Duodenal mucosa (tissue), 2 donors: ENCODE measurements around the gene ANOS1.
A peak's percentile ranks its signal among the peaks of the same experiment; 100 is the strongest.

Experiments
- H3K27ac ChIP-seq: one replicate; pipeline ENCODE4 v1.7.0; 2013; ENCODE audit warnings: low read depth, low read length
- H3K27me3 ChIP-seq, 2 donors: one replicate each; pipeline ENCODE4 v1.7.0; 2013; ENCODE audit warnings: low read length in 2 of 2, control low read depth in 1 of 2; ENCODE audit not compliant: insufficient read depth in 2 of 2, control insufficient read depth in 1 of 2
- H3K36me3 ChIP-seq, 2 donors: one replicate each; pipeline ENCODE4 v1.7.0; 2013; ENCODE audit warnings: low read length in 2 of 2, control low read depth in 1 of 2; ENCODE audit not compliant: insufficient read depth in 2 of 2, control insufficient read depth in 1 of 2
- H3K4me1 ChIP-seq, 2 donors: one replicate each; pipeline ENCODE4 v1.7.0; 2013; ENCODE audit warnings: low read length in 2 of 2, control low read depth in 1 of 2; ENCODE audit not compliant: insufficient read depth in 2 of 2, control insufficient read depth in 1 of 2
- H3K4me3 ChIP-seq, 2 donors: one replicate each; pipeline ENCODE4 v1.7.0; 2013; ENCODE audit warnings: low read length in 2 of 2, low read depth in 1 of 2
- H3K9ac ChIP-seq, 2 donors: one replicate each; pipeline ENCODE4 v1.7.0; 2013; ENCODE audit warnings: low read length in 2 of 2, low read depth in 1 of 2
- H3K9me3 ChIP-seq, 2 donors: one replicate each; pipeline ENCODE4 v1.7.0; 2013; ENCODE audit warnings: low read length in 2 of 2, control low read depth in 1 of 2; ENCODE audit not compliant: control insufficient read depth in 1 of 2

The ANOS1 gene

GRCh38 chrX:8741981-8742380, 10.0 kb upstream of the ANOS1 start:
- Histone ChIP-seq H3K27me3 (no peaks in the 10 kb centered on the region), H3K4me1 (no peaks in the 10 kb centered on the region), H3K9ac (no peak overlapping the region), H3K36me3 (no peaks in the 10 kb centered on the region), H3K27ac (no peak overlapping the region), H3K9me3 (no peaks in the 10 kb centered on the region), H3K4me3 (no peak overlapping the region)

GRCh38 chrX:8738588-8739189, 6.8 kb upstream of the ANOS1 start:
- H3K4me3 ChIP-seq = no peak overlapping the region
- no peak overlapping the region for H3K9ac ChIP-seq
- H3K36me3 ChIP-seq = no peaks in the 10 kb centered on the region
- H3K27ac ChIP-seq = no peak overlapping the region
- no peaks in the 10 kb centered on the region for H3K4me1 ChIP-seq
- H3K27me3 ChIP-seq = no peaks in the 10 kb centered on the region
- no peaks in the 10 kb centered on the region for H3K9me3 ChIP-seq

DNA sequence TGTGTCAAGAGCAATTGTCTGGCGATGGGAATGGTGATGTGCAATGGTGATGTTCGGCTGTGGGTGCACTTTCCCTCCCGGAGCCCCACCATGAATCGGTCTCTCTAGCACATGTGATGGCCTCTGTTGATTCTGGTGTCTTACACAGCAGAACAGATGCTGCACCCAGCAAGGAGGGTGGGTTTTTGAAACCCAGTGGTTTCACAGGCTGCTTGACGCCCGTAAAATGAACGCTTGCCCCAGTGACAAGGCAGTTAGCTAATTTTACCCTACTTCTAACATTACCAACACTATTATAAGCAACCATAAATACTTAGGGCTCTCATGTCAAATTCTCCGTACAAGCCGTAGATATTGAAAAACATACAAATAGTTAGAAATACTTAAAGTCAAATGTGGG, 5.9 kb upstream of the ANOS1 start:
- Histone ChIP-seq H3K9ac (no peak overlapping the region), H3K36me3 (no peaks in the 10 kb centered on the region), H3K27ac (no peak overlapping the region), H3K4me3 (no peak overlapping the region), H3K27me3 (peaks cover 0 to 7% of the 10 kb centered on the region in 2 donors), H3K4me1 (no peaks in the 10 kb centered on the region), H3K9me3 (no peaks in the 10 kb centered on the region)

GRCh38 chrX:8730812-8731558, 952 bp downstream of the ANOS1 start:
- Histone ChIP-seq H3K27me3 (peaks cover 9 to 14% of the 10 kb centered on the region in 2 donors), H3K27ac (no peak overlapping the region), H3K36me3 (no peaks in the 10 kb centered on the region), H3K4me3 (peak overlapping the region in 1 of 2 donors; percentile 15), H3K9ac (no peak overlapping the region), H3K9me3 (no peaks in the 10 kb centered on the region), H3K4me1 (no peaks in the 10 kb centered on the region)

GRCh38 chrX:8729811-8730210, 2.1 kb downstream of the ANOS1 start:
- no peak overlapping the region for H3K27ac ChIP-seq
- H3K4me1 ChIP-seq = no peaks in the 10 kb centered on the region
- peaks cover 9 to 14% of the 10 kb centered on the region in 2 donors for H3K27me3 ChIP-seq
- no peaks in the 10 kb centered on the region for H3K9me3 ChIP-seq
- no peaks in the 10 kb centered on the region for H3K36me3 ChIP-seq
- no peak overlapping the region for H3K9ac ChIP-seq
- H3K4me3 ChIP-seq = no peak overlapping the region

GRCh38 chrX:8728932-8729535, 2.9 kb downstream of the ANOS1 start:
- Histone ChIP-seq H3K27ac (no peak overlapping the region), H3K4me3 (no peak overlapping the region), H3K4me1 (no peaks in the 10 kb centered on the region), H3K27me3 (peaks cover 9 to 14% of the 10 kb centered on the region in 2 donors), H3K9me3 (no peaks in the 10 kb centered on the region), H3K9ac (no peak overlapping the region), H3K36me3 (no peaks in the 10 kb centered on the region)

DNA sequence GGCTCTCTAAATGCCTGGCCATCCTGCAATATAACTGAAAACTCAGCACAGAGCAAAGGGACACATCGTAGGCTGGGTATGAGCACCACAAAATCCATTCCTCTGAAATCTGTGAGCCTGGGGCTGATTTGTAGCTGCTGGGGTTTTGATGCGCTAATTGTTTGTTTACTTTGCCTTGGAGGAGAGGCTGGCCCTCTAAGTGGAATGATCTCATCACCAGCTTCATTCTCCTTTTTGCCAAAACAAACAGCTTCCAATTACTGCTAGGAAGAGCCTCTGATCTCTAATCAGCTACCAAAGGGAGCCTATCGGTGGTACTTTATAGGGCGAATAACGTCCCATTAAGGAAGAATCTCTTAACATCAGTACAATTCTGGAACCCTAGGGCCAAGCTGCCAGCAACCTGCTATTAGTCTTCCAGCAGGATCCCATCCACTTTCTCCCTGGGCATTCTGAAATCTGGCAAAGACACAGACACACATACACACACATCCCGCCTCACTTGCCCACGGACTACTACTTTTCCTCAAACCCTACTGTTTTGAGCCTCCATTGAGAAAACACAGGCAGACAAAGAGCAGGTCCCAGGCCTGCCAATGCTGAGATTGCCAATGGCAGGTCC, 5.8 kb downstream of the ANOS1 start:
- no peaks in the 10 kb centered on the region for H3K36me3 ChIP-seq
- H3K27me3 ChIP-seq = peaks cover 0 to 8% of the 10 kb centered on the region in 2 donors
- no peak overlapping the region for H3K4me3 ChIP-seq
- H3K4me1 ChIP-seq = no peaks in the 10 kb centered on the region
- H3K27ac ChIP-seq = no peak overlapping the region
- H3K9ac ChIP-seq = no peak overlapping the region
- H3K9me3 ChIP-seq = no peaks in the 10 kb centered on the region

- H3K36me3 ChIP-seq = no peaks in the 10 kb centered on the region
- H3K27ac ChIP-seq = no peak overlapping the region
- no peaks in the 10 kb centered on the region for H3K4me1 ChIP-seq
- peaks cover 0 to 4% of the 10 kb centered on the region in 2 donors for H3K27me3 ChIP-seq
- H3K9ac ChIP-seq = no peak overlapping the region
- H3K4me3 ChIP-seq = no peak overlapping the region
- no peaks in the 10 kb centered on the region for H3K9me3 ChIP-seq
Measured at GRCh38 chrX:8724300-8724699, 7.6 kb downstream of the ANOS1 start.

GRCh38 chrX:8721536-8721935, 10.4 kb downstream of the ANOS1 start:
- Histone ChIP-seq H3K36me3 (no peaks in the 10 kb centered on the region), H3K4me1 (no peaks in the 10 kb centered on the region), H3K9ac (no peak overlapping the region), H3K27me3 (no peaks in the 10 kb centered on the region), H3K9me3 (no peaks in the 10 kb centered on the region), H3K4me3 (no peak overlapping the region), H3K27ac (no peak overlapping the region)

- H3K27me3 ChIP-seq = no peaks in the 10 kb centered on the region
- H3K27ac ChIP-seq = no peak overlapping the region
- no peak overlapping the region for H3K4me3 ChIP-seq
- H3K36me3 ChIP-seq = no peaks in the 10 kb centered on the region
- H3K9me3 ChIP-seq = no peaks in the 10 kb centered on the region
- no peak overlapping the region for H3K9ac ChIP-seq
- H3K4me1 ChIP-seq = no peaks in the 10 kb centered on the region
Measured at GRCh38 chrX:8720136-8720535, 11.8 kb downstream of the ANOS1 start.
